ENCODE data around the gene PSAP. TPM values are rescaled to one million over a fixed set of nuclear protein-coding genes. Genes with fewer than 3 reads are reported as not detected.
A peak's percentile ranks its signal among the peaks of the same experiment; 100 is the strongest.

The PSAP gene
- total and polyA plus RNA-seq, 5 donors, result 897 to 1,678 (median 1,411) TPM

DNA sequence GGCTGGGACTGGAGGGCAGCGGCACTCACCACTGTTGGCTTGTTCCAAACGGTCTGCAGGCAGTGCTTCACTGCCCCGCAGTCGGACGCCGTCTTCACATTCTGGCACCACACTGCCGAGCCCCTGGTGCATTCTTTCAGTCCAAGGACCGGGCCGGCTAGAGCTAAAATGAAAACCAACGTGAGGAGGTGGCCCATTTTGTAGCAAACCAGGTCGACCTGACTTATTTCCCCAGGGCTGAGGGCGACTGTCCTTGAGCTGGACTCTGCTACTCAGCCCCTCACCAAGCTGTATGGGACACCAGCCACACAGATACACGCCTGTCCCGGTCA lies 16.7 kb downstream of the PSAP start:
- 89% methylated on average over 14 of the region's 14 CpGs for WGBS
- Histone ChIP-seq H3K4me1 (ENCODE audit: control insufficient read depth, insufficient read depth, low read length) (peaks cover 25% of the 10 kb centered on the region), H3K9me3 (ENCODE audit: control insufficient read depth, low read length) (no peaks in the 10 kb centered on the region), H3K27ac (ENCODE audit: low read length) (no peak overlapping the region), H3K4me3 (ENCODE audit: low read length) (no peak overlapping the region), H3K27me3 (ENCODE audit: control insufficient read depth, insufficient read depth) (no peaks in the 10 kb centered on the region)
- intact Hi-C loops (cut with DNase I), result loop anchor here in 3 of 4 donors (10.0 kb wide), 1 partner anchor 60 kb away; no protein-coding TSS in a partner anchor
- ATAC-seq, result no peak
- no peak for DNase-seq

GRCh38 chr10:71833451-71834342 lies 17.4 kb downstream of the PSAP start:
- H3K4me3 ChIP-seq (ENCODE audit: low read length), result no peak overlapping the region
- no peaks in the 10 kb centered on the region for H3K27me3 ChIP-seq (ENCODE audit: control insufficient read depth, insufficient read depth)
- intact Hi-C loops (cut with DNase I), result loop anchor here in 3 of 4 donors (10.0 kb wide), 1 partner anchor 61 kb away; no protein-coding TSS in a partner anchor
- 96% methylated on average over 8 of the region's 8 CpGs for WGBS
- peaks cover 25% of the 10 kb centered on the region for H3K4me1 ChIP-seq (ENCODE audit: control insufficient read depth, insufficient read depth, low read length)
- no peak for DNase-seq
- H3K9me3 ChIP-seq (ENCODE audit: control insufficient read depth, low read length), result no peaks in the 10 kb centered on the region
- H3K27ac ChIP-seq (ENCODE audit: low read length), result no peak overlapping the region
- ATAC-seq, result no peak

DNA sequence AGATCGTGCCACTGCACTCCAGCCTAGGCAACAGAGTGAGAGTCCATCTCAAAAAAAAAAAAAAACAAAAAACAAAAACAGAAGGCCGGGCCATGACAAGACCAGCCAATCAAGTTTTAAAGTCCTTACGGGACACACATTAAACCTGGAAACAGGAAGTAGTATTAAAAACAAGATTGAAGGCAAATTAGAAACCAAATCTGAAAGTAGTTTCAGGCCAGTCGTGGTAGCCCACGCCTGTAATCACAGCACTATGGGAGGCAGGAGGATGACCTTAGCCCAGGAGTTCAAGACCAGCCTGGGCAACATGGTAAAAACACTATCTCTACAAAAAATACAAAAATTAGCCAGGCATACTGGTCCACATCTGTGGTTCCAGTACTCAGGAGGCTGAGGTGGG lies 18.1 kb downstream of the PSAP start:
- no peak for ATAC-seq
- no peak for DNase-seq
- intact Hi-C loops (cut with DNase I), result loop anchor here in 3 of 4 donors (10.0 kb wide), 1 partner anchor 62 kb away; no protein-coding TSS in a partner anchor
- H3K4me3 ChIP-seq (ENCODE audit: low read length), result no peak overlapping the region
- H3K4me1 ChIP-seq (ENCODE audit: control insufficient read depth, insufficient read depth, low read length), result peaks cover 22% of the 10 kb centered on the region
- 87% methylated on average over 5 of the region's 5 CpGs for WGBS
- H3K9me3 ChIP-seq (ENCODE audit: control insufficient read depth, low read length), result no peaks in the 10 kb centered on the region
- no peak overlapping the region for H3K27ac ChIP-seq (ENCODE audit: low read length)
- H3K27me3 ChIP-seq (ENCODE audit: control insufficient read depth, insufficient read depth), result no peaks in the 10 kb centered on the region

GRCh38 chr10:71831646-71832552 lies 19.2 kb downstream of the PSAP start:
- 93% methylated on average over 19 of the region's 19 CpGs for WGBS
- Histone ChIP-seq H3K27ac (ENCODE audit: low read length) (no peak overlapping the region), H3K4me3 (ENCODE audit: low read length) (no peak overlapping the region), H3K27me3 (ENCODE audit: control insufficient read depth, insufficient read depth) (no peaks in the 10 kb centered on the region), H3K4me1 (ENCODE audit: control insufficient read depth, insufficient read depth, low read length) (peaks cover 14% of the 10 kb centered on the region), H3K9me3 (ENCODE audit: control insufficient read depth, low read length) (no peaks in the 10 kb centered on the region)
- intact Hi-C loops (cut with DNase I), result loop anchor here in 3 of 4 donors (10.0 kb wide), 1 partner anchor 63 kb away; no protein-coding TSS in a partner anchor
- no peak for ATAC-seq
- DNase-seq, result no peak

DNA sequence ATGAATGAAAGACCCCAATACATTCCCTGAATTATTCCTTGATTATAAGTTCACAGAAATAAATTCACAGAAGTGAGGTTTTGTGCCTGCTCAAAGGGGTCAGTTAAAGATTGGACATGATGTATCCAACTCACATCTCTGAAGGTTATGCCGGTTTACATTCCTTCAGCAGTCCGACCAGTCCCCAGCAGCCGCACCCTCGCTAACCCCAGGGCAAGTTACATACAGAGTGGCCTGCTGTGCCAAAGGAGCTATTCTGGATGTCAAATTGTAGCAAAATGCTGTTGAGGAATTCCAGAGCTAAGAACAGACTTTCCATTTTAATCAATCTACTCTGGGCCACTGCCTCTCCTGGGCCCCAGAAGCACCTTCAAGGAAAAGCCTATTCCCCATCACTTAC lies 20.3 kb downstream of the PSAP start:
- Histone ChIP-seq H3K27ac (ENCODE audit: low read length) (no peak overlapping the region), H3K27me3 (ENCODE audit: control insufficient read depth, insufficient read depth) (no peaks in the 10 kb centered on the region), H3K4me3 (ENCODE audit: low read length) (no peak overlapping the region), H3K4me1 (ENCODE audit: control insufficient read depth, insufficient read depth, low read length) (peaks cover 2% of the 10 kb centered on the region), H3K9me3 (ENCODE audit: control insufficient read depth, low read length) (no peaks in the 10 kb centered on the region)
- DNase-seq, result no peak
- ATAC-seq, result no peak
- intact Hi-C loops (cut with DNase I), result loop anchor here in 3 of 4 donors (10.0 kb wide), 1 partner anchor 64 kb away; no protein-coding TSS in a partner anchor
- 95% methylated on average over 4 of the region's 4 CpGs for WGBS

DNA sequence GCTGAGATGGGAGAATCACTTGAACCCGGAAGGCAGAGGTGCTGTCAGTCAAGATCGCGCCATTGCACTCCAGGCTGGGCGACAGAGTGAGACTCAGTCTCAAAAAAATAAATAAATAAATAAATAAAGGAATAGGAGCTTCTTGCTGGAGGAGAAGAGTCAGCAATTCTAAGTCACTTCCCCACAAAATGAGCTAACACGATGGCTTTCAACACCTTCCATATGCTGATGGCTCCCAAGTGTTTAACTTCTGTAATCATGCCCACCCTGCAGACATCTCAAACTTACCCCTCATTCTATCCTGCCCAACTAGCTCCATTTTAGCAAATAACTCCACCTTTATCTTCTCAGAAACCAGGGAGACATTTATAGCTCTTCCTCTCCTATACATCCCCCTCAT lies 21.2 kb downstream of the PSAP start:
- Histone ChIP-seq H3K9me3 (ENCODE audit: control insufficient read depth, low read length) (no peaks in the 10 kb centered on the region), H3K4me1 (ENCODE audit: control insufficient read depth, insufficient read depth, low read length) (no peaks in the 10 kb centered on the region), H3K27ac (ENCODE audit: low read length) (no peak overlapping the region), H3K27me3 (ENCODE audit: control insufficient read depth, insufficient read depth) (no peaks in the 10 kb centered on the region), H3K4me3 (ENCODE audit: low read length) (no peak overlapping the region)
- 85% methylated on average over 5 of the region's 5 CpGs for WGBS
- intact Hi-C loops (cut with DNase I), result loop anchor here in 3 of 4 donors (10.0 kb wide), 1 partner anchor 65 kb away; no protein-coding TSS in a partner anchor
- DNase-seq (no peak), ATAC-seq (no peak)

DNA sequence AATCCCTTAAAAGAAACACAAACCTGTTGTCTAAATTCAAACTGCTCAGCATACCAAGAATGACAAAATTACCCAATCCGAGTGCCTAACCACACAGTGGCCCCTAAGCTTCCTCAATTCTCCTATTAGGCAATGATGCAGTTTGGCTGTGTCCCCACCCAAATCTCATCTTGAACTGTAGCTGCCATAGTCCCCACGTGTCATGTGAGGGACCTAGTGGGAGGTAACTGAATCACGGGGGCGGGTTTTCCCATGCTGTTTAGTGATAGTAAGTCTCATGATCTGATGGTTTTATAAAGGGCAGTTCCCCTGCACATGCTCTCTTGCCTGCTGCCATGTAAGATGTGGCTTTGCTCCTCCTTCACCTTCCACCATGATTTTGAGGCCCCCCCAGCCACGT lies 21.9 kb downstream of the PSAP start:
- Histone ChIP-seq H3K4me3 (ENCODE audit: low read length) (no peak overlapping the region), H3K27me3 (ENCODE audit: control insufficient read depth, insufficient read depth) (no peaks in the 10 kb centered on the region), H3K27ac (ENCODE audit: low read length) (no peak overlapping the region), H3K4me1 (ENCODE audit: control insufficient read depth, insufficient read depth, low read length) (no peaks in the 10 kb centered on the region), H3K9me3 (ENCODE audit: control insufficient read depth, low read length) (no peaks in the 10 kb centered on the region)
- peak; percentile 34 to 55 for ATAC-seq
- peak in 2 of 3 donors; percentile 61 to 69 for DNase-seq
- WGBS, result 72% methylated on average over 5 of the region's 5 CpGs
- intact Hi-C loops (cut with DNase I), result no loop called here

- Histone ChIP-seq H3K27me3 (ENCODE audit: control insufficient read depth, insufficient read depth) (no peaks in the 10 kb centered on the region), H3K9me3 (ENCODE audit: control insufficient read depth, low read length) (no peaks in the 10 kb centered on the region), H3K4me1 (ENCODE audit: control insufficient read depth, insufficient read depth, low read length) (no peaks in the 10 kb centered on the region), H3K4me3 (ENCODE audit: low read length) (no peak overlapping the region), H3K27ac (ENCODE audit: low read length) (no peak overlapping the region)
- DNase-seq (no peak), ATAC-seq (no peak)
- 94% methylated on average over 7 of the region's 7 CpGs for WGBS
- intact Hi-C loops (cut with DNase I), result no loop called here
Observed at GRCh38 chr10:71828702-71829101, 22.3 kb downstream of the PSAP start.

DNA sequence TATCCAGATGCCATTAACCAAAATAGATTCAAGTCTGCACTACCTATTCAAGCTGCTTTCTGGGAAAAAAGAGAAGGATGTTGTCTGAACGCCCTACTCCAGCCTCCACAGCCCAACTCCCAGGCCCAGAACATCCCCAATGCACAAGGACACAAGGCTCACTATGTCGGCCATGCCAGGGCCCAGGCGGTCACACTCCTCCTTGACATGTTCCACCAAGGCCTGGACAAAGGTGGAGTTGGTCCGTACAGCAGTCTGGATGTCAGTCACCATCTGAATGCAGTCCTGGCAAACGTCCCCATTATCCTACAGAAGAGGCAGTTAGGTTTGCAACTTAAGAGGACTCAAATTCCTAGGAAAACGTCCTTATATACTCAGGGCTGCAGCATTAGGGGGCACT lies 23.2 kb downstream of the PSAP start:
- H3K9me3 ChIP-seq (ENCODE audit: control insufficient read depth, low read length), result no peaks in the 10 kb centered on the region
- H3K27ac ChIP-seq (ENCODE audit: low read length), result no peak overlapping the region
- ATAC-seq (no peak), DNase-seq (no peak)
- H3K27me3 ChIP-seq (ENCODE audit: control insufficient read depth, insufficient read depth), result no peaks in the 10 kb centered on the region
- intact Hi-C loops (cut with DNase I), result no loop called here
- no peaks in the 10 kb centered on the region for H3K4me1 ChIP-seq (ENCODE audit: control insufficient read depth, insufficient read depth, low read length)
- no peak overlapping the region for H3K4me3 ChIP-seq (ENCODE audit: low read length)
- WGBS, result 81% methylated on average over 6 of the region's 6 CpGs

DNA sequence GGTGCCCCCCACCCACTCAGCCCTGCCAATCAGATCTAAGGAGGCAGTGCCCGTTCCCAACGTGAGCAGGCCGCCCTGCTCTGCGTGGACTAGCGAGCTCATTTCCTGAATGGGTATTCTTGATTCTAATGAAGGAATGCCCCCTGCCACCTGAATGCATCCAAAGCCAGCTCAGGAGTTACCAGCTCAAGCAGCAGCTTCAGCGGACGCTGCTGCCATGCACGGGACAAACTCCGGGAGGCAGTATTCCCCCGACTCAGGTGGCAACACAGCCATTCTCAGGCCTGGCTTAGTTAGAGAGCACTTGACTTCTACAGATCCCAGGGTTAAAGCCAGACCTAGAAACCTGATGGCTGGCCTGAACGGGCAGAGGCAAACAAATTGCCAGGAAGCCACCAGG lies 25.8 kb downstream of the PSAP start:
- 80% methylated on average over 11 of the region's 11 CpGs for whole genome bisulfite sequencing
- Histone ChIP-seq H3K4me1 (ENCODE audit: control insufficient read depth, insufficient read depth, low read length) (no peaks in the 10 kb centered on the region), H3K4me3 (ENCODE audit: low read length) (no peak overlapping the region), H3K27ac (ENCODE audit: low read length) (no peak overlapping the region), H3K9me3 (ENCODE audit: control insufficient read depth, low read length) (no peaks in the 10 kb centered on the region), H3K27me3 (ENCODE audit: control insufficient read depth, insufficient read depth) (no peaks in the 10 kb centered on the region)
- intact Hi-C loops (cut with DNase I), result no loop called here
- no peak for DNase-seq
- ATAC-seq, result no peak

DNA sequence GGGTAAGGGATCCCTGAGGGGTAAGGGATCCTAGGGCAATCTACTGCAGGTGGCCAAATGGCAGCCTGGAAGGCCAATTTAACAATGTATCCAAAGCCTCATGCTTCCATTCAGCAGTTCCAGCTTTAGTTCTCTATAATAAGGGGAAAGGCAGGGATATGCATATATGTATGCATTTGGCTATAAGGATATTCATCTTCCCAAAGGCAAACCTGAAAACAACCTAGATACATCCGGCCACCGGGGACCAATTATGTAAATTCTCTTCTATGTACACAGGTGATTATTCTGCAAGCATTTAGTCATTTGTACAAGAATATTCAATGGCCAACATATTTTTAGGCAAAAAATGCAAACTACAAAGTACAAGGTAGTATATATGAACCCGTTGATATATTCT lies 26.7 kb downstream of the PSAP start:
- Histone ChIP-seq H3K27me3 (ENCODE audit: control insufficient read depth, insufficient read depth) (no peaks in the 10 kb centered on the region), H3K4me1 (ENCODE audit: control insufficient read depth, insufficient read depth, low read length) (no peaks in the 10 kb centered on the region), H3K27ac (ENCODE audit: low read length) (no peak overlapping the region), H3K4me3 (ENCODE audit: low read length) (no peak overlapping the region), H3K9me3 (ENCODE audit: control insufficient read depth, low read length) (no peaks in the 10 kb centered on the region)
- intact Hi-C loops (cut with DNase I), result no loop called here
- WGBS, result 96% methylated on average over 3 of the region's 3 CpGs
- ATAC-seq, result no peak
- no peak for DNase-seq

Data from right cardiac atrium (tissue), 5 donors.